ENCODE measurements around the gene C15orf40.
A peak's percentile ranks its signal among the peaks of the same experiment; 100 is the strongest.

The C15orf40 gene

DNA sequence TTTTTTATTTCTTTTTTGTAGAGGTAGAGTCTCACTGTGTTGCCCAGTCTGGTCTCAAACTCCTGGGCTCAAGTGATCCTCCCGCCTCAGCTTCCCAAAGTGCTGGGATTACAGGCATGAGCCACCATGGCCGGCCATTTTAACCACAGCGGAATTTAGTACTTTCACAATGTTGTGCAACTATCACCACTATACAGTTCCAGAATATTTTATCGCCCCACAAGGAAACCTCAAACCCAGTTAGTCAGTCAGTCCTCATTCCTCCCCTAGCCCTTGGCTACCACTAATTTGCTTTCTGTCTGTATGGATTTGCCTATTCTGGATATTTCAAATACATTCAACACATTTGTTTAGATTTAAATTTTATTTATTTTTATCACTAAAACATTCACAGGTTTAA is 43.4 kb downstream of the C15orf40 start:
- no peak overlapping the region for H3K27ac ChIP-seq

DNA sequence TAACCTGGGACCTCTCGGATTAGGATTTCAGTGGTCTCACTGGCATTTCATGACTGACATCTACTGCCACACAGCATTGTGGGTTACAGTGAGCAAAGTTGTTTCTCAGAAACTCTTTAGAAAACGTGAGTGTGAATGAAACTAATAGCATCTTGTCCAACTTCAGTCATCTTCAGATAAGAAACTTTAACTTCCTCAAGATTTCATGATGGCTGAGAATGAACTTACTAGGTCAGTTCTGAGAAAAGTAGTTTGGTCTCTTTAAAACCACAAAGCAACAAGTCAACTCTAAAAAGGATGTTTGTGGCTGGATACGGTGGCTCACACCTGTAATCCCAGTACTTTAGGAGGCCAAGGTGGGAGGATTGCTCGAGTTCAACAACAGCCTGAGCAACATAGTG is 44.8 kb downstream of the C15orf40 start:
- H3K27ac ChIP-seq = no peak overlapping the region
- TF ChIP-seq, protein P1, sequence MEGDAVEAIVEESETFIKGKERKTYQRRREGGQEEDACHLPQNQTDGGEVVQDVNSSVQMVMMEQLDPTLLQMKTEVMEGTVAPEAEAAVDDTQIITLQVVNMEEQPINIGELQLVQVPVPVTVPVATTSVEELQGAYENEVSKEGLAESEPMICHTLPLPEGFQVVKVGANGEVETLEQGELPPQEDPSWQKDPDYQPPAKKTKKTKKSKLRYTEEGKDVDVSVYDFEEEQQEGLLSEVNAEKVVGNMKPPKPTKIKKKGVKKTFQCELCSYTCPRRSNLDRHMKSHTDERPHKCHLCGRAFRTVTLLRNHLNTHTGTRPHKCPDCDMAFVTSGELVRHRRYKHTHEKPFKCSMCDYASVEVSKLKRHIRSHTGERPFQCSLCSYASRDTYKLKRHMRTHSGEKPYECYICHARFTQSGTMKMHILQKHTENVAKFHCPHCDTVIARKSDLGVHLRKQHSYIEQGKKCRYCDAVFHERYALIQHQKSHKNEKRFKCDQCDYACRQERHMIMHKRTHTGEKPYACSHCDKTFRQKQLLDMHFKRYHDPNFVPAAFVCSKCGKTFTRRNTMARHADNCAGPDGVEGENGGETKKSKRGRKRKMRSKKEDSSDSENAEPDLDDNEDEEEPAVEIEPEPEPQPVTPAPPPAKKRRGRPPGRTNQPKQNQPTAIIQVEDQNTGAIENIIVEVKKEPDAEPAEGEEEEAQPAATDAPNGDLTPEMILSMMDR (IDR thresholded peaks at IDR 0.05) = no peak
- no peak for TF ChIP-seq ZFX (IDR thresholded peaks at IDR 0.05; ENCODE audit: borderline replicate concordance)

More for the DNA sequence above, 43.4 kb downstream of the C15orf40 start:
- TF ChIP-seq, protein P1 (IDR thresholded peaks at IDR 0.05) = no peak
- no peak for TF ChIP-seq ZFX (IDR thresholded peaks at IDR 0.05; ENCODE audit: borderline replicate concordance)

DNA sequence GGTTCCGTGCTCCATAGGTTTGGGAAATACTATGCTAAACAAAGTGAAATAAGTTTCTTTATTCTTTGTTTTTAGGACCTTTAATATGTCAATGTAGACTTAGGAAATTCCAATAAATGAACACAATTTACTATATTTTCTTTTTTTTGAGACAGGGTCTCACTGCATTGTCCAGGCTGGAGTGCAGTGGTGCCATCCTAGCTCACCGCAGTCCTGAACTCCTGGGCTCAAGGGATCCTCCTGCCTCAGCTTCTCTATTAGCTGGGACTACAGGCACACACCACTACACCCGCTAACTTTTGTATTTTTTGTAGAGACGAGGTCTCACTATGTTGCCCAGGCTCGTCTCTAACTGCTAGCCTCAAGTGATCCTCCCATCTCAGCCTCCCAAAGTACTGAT is 46.5 kb downstream of the C15orf40 start:
- no peak overlapping the region for H3K27ac ChIP-seq
- no peak for TF ChIP-seq ZFX (IDR thresholded peaks at IDR 0.05; ENCODE audit: borderline replicate concordance)
- TF ChIP-seq, protein P1 (IDR thresholded peaks at IDR 0.05) = no peak

DNA sequence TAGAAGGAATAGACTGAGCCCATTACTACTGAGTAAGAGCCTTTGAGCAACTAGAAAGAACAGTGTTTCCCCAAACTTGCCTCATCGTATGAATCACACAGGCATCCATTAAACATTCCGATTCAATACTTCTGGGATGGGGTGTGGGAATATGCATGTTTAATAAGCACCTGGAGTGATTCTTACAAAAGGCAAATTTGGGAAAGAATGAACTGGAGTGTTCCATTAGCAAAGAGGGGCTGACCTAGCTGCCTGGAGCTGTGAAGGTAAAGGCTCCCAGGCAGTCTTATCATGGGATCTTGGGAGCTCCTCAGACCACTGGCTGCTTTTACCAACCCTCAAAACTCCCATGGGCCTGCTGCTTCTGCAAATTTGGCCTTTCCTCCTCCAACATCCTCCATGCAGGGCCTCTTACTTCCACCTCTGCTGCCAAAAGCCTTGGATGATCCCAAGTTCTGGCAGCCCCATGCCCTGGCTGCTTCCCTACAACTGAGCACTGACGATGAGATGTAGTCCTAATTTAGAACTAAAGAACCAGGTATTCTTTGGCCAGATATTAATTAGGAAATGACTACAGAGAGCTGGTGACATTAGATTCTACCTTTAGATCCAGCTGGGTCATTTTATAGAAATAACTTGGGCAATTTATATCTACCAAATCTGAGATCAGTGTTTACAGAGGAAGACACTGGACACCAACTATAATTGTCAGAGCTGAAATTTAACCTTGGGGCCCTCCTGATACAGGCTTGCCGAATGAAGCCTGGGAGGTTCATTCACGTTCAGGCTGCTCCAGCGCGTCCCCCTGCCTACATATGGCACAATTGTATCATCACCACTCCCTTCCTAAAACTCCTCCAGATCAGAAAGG is 47.7 kb downstream of the C15orf40 start:
- TF ChIP-seq ZFX (IDR thresholded peaks at IDR 0.05; ENCODE audit: borderline replicate concordance) = no peak
- TF ChIP-seq, protein P1 (IDR thresholded peaks at IDR 0.05) = no peak
- no peak overlapping the region for H3K27ac ChIP-seq

DNA sequence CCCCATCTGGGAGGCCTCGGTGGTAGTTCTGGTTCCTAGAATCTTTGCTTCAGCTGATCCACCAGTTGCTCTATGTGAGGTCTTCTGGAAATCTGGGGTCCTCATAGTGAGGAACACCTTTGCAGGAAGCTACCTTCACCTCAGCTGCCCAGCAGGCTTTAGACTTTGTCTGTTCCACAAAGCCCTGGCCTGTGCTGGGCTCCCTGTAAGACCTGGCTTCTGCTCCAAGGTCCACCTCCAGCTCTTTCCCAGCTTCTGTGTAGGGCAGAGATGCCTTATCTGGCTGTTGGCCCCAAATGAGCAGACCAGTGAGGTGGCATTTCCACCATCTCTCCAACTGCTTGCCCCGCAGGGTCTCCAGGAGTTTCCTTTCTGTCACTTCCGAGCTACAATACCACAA is 50.7 kb downstream of the C15orf40 start:
- TF ChIP-seq, protein P1 (IDR thresholded peaks at IDR 0.05) = no peak
- TF ChIP-seq ZFX (IDR thresholded peaks at IDR 0.05; ENCODE audit: borderline replicate concordance) = no peak
- no peak overlapping the region for H3K27ac ChIP-seq

DNA sequence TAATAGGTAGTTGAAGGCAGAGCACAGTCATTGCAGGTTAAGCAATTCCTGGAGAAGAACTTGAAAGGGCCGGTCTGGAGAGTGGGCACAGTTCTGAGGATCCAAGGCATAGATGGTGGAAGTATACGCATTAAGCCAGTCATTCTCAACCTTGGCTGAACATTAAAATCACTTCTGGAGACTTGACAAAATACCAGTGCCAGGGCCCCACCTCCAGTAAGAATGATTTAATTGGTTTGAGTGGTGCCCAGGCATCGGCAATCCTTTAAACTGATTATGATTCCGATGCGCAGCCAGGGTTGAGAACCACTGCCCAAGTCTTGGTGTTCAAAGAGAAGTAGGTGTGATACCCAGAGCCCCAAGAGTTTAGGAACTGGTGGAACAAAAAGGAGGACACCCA is 52.0 kb downstream of the C15orf40 start:
- 0 out of 2 replicates have a peak overlapping the region, but pooled peaks have one; percentile 15 for H3K27ac ChIP-seq
- no peak for TF ChIP-seq ZFX (IDR thresholded peaks at IDR 0.05; ENCODE audit: borderline replicate concordance)
- TF ChIP-seq, protein P1 (IDR thresholded peaks at IDR 0.05) = no peak

DNA sequence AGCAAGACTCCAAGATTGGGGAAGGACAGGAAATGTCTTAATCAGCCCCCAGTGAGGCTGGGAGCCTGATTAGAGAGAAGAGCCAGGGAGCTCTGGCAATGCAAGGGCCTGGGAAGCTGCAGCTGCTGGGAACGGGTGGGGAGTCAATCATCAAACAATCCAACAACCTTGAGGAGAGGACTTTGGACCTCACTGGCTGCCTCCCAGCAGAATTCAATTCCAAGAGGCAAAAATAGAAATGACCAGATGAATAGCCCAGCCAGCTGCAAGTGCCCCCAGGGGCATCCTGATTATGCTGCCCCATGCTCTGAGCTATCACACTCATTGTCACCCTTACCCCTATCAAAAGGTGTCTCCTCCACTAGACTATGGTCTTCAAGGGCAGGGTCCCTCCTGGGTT is 52.8 kb downstream of the C15orf40 start:
- peak overlapping the region; percentile 15; the same call in 1 of the 2 replicates for H3K27ac ChIP-seq
- TF ChIP-seq ZFX (IDR thresholded peaks at IDR 0.05; ENCODE audit: borderline replicate concordance) = no peak
- TF ChIP-seq, protein P1 (IDR thresholded peaks at IDR 0.05) = no peak
